ENCODE measurements around the gene FBLN2.

GRCh38 chr3:13515786-13516759 lies 32.9 kb upstream of the FBLN2 start:
- TF ChIP-seq, protein P1, sequence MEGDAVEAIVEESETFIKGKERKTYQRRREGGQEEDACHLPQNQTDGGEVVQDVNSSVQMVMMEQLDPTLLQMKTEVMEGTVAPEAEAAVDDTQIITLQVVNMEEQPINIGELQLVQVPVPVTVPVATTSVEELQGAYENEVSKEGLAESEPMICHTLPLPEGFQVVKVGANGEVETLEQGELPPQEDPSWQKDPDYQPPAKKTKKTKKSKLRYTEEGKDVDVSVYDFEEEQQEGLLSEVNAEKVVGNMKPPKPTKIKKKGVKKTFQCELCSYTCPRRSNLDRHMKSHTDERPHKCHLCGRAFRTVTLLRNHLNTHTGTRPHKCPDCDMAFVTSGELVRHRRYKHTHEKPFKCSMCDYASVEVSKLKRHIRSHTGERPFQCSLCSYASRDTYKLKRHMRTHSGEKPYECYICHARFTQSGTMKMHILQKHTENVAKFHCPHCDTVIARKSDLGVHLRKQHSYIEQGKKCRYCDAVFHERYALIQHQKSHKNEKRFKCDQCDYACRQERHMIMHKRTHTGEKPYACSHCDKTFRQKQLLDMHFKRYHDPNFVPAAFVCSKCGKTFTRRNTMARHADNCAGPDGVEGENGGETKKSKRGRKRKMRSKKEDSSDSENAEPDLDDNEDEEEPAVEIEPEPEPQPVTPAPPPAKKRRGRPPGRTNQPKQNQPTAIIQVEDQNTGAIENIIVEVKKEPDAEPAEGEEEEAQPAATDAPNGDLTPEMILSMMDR (IDR thresholded peaks at IDR 0.05): no peak
- no peak for TF ChIP-seq POLR2A (IDR thresholded peaks at IDR 0.05; ENCODE audit: low read depth)
- no peak for TF ChIP-seq POLR2AphosphoS5 (IDR thresholded peaks at IDR 0.05)
- no peak for TF ChIP-seq EP300 (IDR thresholded peaks at IDR 0.05)

Measured in esophagus muscularis mucosa (tissue), 4 donors.